Transverse colon (tissue), 4 donors: Measurements from ENCODE around the gene CNTRL.

Source experiments
- EP300 ChIP-seq: sonication (generic); formaldehyde crosslinking; IDR thresholded peaks from one replicate; pipeline ENCODE4 v1.6.1; 2017; ENCODE audit warnings: antibody characterized with exemption, low read depth
- POLR2AphosphoS5 ChIP-seq, 3 donors: sonication (generic); formaldehyde crosslinking; IDR thresholded peaks; one replicate each; pipeline ENCODE4 v1.6.1; 2016; ENCODE audit warnings: antibody characterized with exemption in 3 of 3
- TF ChIP-seq, protein P1 (sequence below), 5 experiments: fragments of 200-600 bp in 3 of 5; fragments of 450-650 bp in 2 of 5; sonication (generic) in 3 of 5; IDR thresholded peaks; 1 replicate in 2 of 5; 2 replicates in 3 of 5; pipeline ENCODE4 v1.5.1; 2016 to 2017; ENCODE audit warnings: antibody characterized with exemption in 5 of 5, inconsistent platforms in 3 of 5, mild to moderate bottlenecking in 2 of 5, moderate library complexity in 1 of 5

DNA sequence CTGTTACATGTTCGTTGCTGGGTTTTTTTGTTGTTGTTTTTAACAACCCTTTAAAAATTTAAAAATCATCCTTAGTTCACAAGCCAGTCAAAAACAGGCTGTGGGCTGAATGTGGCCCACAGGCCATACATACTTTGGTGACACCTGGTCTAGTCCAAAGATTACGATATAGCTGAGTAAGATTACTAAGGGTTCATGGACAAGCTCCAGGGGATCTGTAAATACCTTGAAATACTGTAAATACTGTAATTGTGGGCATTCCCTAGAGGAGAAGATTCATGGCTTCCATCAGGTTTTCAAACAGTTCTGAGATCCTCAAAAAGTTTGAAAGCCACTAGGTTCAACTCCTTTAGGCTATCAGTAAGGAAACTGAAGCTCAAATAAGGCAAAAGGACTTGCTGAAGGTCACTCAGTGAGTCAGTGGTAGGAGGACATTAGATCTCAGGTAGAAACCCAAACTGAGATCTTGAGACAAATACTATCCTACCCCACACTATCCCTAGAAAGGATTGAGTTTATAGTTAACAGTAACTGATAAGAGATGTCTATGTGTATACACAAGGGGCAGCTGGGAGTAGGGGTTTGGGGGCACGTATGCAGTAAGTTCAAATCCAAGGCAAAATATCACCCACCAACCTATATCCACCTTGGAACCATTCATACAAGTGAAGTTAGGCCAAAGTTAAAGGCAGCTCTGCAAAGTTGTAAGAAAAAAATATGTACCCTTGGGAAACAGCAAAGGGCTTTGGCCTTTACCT, 109.1 kb downstream of the CNTRL start:
- TF ChIP-seq EP300 = no peak
- TF ChIP-seq, protein P1, sequence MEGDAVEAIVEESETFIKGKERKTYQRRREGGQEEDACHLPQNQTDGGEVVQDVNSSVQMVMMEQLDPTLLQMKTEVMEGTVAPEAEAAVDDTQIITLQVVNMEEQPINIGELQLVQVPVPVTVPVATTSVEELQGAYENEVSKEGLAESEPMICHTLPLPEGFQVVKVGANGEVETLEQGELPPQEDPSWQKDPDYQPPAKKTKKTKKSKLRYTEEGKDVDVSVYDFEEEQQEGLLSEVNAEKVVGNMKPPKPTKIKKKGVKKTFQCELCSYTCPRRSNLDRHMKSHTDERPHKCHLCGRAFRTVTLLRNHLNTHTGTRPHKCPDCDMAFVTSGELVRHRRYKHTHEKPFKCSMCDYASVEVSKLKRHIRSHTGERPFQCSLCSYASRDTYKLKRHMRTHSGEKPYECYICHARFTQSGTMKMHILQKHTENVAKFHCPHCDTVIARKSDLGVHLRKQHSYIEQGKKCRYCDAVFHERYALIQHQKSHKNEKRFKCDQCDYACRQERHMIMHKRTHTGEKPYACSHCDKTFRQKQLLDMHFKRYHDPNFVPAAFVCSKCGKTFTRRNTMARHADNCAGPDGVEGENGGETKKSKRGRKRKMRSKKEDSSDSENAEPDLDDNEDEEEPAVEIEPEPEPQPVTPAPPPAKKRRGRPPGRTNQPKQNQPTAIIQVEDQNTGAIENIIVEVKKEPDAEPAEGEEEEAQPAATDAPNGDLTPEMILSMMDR (IDR thresholded peaks at IDR 0.05) = no peak
- no peak for TF ChIP-seq POLR2AphosphoS5 (IDR thresholded peaks at IDR 0.05)
